ENCODE measurements around the gene SOX5. TPM values are rescaled to one million over a fixed set of nuclear protein-coding genes. Genes with fewer than 3 reads are reported as not detected.

The SOX5 gene
- total RNA-seq, 2 donors from 2014 or later, result 1.4 TPM; not detected in 1

DNA sequence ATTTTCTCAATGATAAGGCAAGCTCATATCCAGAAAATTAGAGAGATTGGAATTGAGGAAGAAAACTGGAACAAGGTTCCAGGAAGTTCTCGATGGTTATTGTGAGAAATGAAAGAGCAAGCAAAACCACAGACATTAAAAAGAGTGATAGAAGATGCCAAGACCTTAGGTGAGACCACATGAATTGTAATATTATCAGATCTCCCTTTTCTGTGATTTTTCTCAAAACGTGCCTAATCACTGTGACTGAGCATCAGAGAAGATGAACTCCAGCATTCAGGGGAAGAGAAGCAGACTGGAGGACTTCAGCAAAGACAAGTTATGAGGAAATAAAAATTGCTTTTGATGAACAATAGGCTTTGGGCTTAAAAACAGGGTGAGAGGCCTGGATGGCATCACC lies 278.8 kb downstream of the SOX5 start:
- H3K4me1 Mint-ChIP-seq, result no peaks in the 10 kb centered on the region
- no peak for ATAC-seq

GRCh38 chr12:23669691-23670090 lies 279.8 kb downstream of the SOX5 start:
- no peak overlapping the region for H3K27ac Mint-ChIP-seq
- ATAC-seq (no peak), DNase-seq (no peak)
- H3K4me3 Mint-ChIP-seq, result no peak overlapping the region
- H3K4me1 Mint-ChIP-seq, result no peaks in the 10 kb centered on the region
- H3K9me3 ChIP-seq (ENCODE audit: control insufficient read depth, low read length, poor library complexity, severe bottlenecking), result no peaks in the 10 kb centered on the region
- H3K27me3 Mint-ChIP-seq, result no peaks in the 10 kb centered on the region
- no peaks in the 10 kb centered on the region for H3K36me3 Mint-ChIP-seq (ENCODE audit: low read depth)

More for the DNA sequence above, 278.8 kb downstream of the SOX5 start:
- DNase-seq, result no peak
- Mint-ChIP-seq H3K36me3 (ENCODE audit: low read depth) (no peaks in the 10 kb centered on the region), H3K27ac (no peak overlapping the region), H3K4me3 (no peak overlapping the region), H3K27me3 (no peaks in the 10 kb centered on the region)
- H3K9me3 ChIP-seq (ENCODE audit: control insufficient read depth, low read length, poor library complexity, severe bottlenecking), result no peaks in the 10 kb centered on the region

- no peaks in the 10 kb centered on the region for H3K9me3 ChIP-seq (ENCODE audit: control insufficient read depth, low read length, poor library complexity, severe bottlenecking)
- no peaks in the 10 kb centered on the region for H3K4me1 Mint-ChIP-seq
- H3K27me3 Mint-ChIP-seq, result no peaks in the 10 kb centered on the region
- H3K36me3 Mint-ChIP-seq (ENCODE audit: low read depth), result no peaks in the 10 kb centered on the region
- H3K27ac Mint-ChIP-seq, result no peak overlapping the region
- H3K4me3 Mint-ChIP-seq, result no peak overlapping the region
- DNase-seq (no peak), ATAC-seq (no peak)
Measured at GRCh38 chr12:23666866-23667265, 282.6 kb downstream of the SOX5 start.

- Mint-ChIP-seq H3K27me3 (no peaks in the 10 kb centered on the region), H3K27ac (no peak overlapping the region), H3K4me3 (no peak overlapping the region), H3K36me3 (ENCODE audit: low read depth) (no peaks in the 10 kb centered on the region), H3K4me1 (no peaks in the 10 kb centered on the region)
- ATAC-seq, result no peak
- no peak for DNase-seq
- H3K9me3 ChIP-seq (ENCODE audit: control insufficient read depth, low read length, poor library complexity, severe bottlenecking), result no peaks in the 10 kb centered on the region
Measured at GRCh38 chr12:23662966-23663365, 286.5 kb downstream of the SOX5 start.

- DNase-seq (no peak), ATAC-seq (no peak)
- Mint-ChIP-seq H3K4me3 (no peak overlapping the region), H3K27ac (no peak overlapping the region), H3K36me3 (ENCODE audit: low read depth) (no peaks in the 10 kb centered on the region), H3K4me1 (no peaks in the 10 kb centered on the region), H3K27me3 (no peaks in the 10 kb centered on the region)
- H3K9me3 ChIP-seq (ENCODE audit: control insufficient read depth, low read length, poor library complexity, severe bottlenecking), result no peaks in the 10 kb centered on the region
Measured at GRCh38 chr12:23659131-23659530, 290.3 kb downstream of the SOX5 start.

GRCh38 chr12:23657598-23657997 lies 291.9 kb downstream of the SOX5 start:
- Mint-ChIP-seq H3K4me3 (no peak overlapping the region), H3K27me3 (no peaks in the 10 kb centered on the region), H3K27ac (no peak overlapping the region), H3K4me1 (no peaks in the 10 kb centered on the region), H3K36me3 (ENCODE audit: low read depth) (no peaks in the 10 kb centered on the region)
- no peak for ATAC-seq
- DNase-seq, result no peak
- H3K9me3 ChIP-seq (ENCODE audit: control insufficient read depth, low read length, poor library complexity, severe bottlenecking), result no peaks in the 10 kb centered on the region

- Mint-ChIP-seq H3K4me1 (no peaks in the 10 kb centered on the region), H3K27ac (no peak overlapping the region), H3K4me3 (no peak overlapping the region), H3K36me3 (ENCODE audit: low read depth) (no peaks in the 10 kb centered on the region), H3K27me3 (no peaks in the 10 kb centered on the region)
- no peaks in the 10 kb centered on the region for H3K9me3 ChIP-seq (ENCODE audit: control insufficient read depth, low read length, poor library complexity, severe bottlenecking)
- DNase-seq, result no peak
- ATAC-seq, result no peak
Measured at GRCh38 chr12:23655884-23656283, 293.6 kb downstream of the SOX5 start.

- no peak overlapping the region for H3K27ac Mint-ChIP-seq
- no peak overlapping the region for H3K4me3 Mint-ChIP-seq
- no peaks in the 10 kb centered on the region for H3K27me3 Mint-ChIP-seq
- ATAC-seq (no peak), DNase-seq (no peak)
- H3K36me3 Mint-ChIP-seq (ENCODE audit: low read depth), result no peaks in the 10 kb centered on the region
- no peaks in the 10 kb centered on the region for H3K4me1 Mint-ChIP-seq
- no peaks in the 10 kb centered on the region for H3K9me3 ChIP-seq (ENCODE audit: control insufficient read depth, low read length, poor library complexity, severe bottlenecking)
Measured at GRCh38 chr12:23655112-23655511, 294.4 kb downstream of the SOX5 start.

DNA sequence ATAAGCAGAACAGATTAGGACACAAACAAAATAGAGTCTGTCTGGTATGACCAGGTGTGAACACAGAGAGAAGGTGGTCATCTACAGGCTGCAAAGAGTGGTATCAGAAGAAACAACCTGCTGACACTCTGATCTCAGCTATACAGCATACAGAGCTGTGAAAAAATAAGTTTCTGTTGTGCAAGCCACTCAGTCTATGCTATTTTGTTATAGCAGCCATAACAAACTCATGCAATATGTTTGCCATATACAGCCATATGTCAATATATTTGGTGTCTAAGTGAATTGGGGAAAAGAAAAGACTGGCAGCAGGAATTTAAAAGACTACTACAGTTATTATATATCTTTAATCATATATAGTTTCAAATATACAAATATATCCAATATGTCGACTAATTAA lies 300.9 kb downstream of the SOX5 start:
- Mint-ChIP-seq H3K4me1 (no peaks in the 10 kb centered on the region), H3K4me3 (no peak overlapping the region), H3K27me3 (no peaks in the 10 kb centered on the region), H3K27ac (no peak overlapping the region), H3K36me3 (ENCODE audit: low read depth) (no peaks in the 10 kb centered on the region)
- ATAC-seq (no peak), DNase-seq (no peak)
- no peaks in the 10 kb centered on the region for H3K9me3 ChIP-seq (ENCODE audit: control insufficient read depth, low read length, poor library complexity, severe bottlenecking)

DNA sequence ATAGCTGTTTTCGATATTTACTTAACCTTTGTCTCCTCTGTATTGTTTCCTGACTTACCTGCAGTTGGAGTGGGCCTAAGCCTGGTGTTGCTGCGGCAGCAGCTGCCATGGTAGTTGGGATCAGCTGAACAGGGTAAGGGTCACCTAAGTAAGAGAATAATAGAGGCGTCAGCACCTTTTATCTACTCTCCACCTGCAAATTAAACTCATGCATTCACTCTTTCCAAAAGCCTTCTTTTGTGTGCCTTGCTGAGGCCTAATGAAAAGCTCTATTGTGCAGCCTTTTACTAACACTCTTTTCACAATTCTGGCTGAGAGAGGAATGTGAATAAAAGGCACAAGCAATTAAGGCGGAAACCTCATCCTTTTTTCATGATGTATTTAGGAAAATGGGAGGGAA lies 308.7 kb downstream of the SOX5 start:
- no peaks in the 10 kb centered on the region for H3K27me3 Mint-ChIP-seq
- no peak for ATAC-seq
- no peak overlapping the region for H3K4me3 Mint-ChIP-seq
- H3K9me3 ChIP-seq (ENCODE audit: control insufficient read depth, low read length, poor library complexity, severe bottlenecking), result no peaks in the 10 kb centered on the region
- H3K4me1 Mint-ChIP-seq, result no peaks in the 10 kb centered on the region
- H3K36me3 Mint-ChIP-seq (ENCODE audit: low read depth), result no peaks in the 10 kb centered on the region
- H3K27ac Mint-ChIP-seq, result no peak overlapping the region
- DNase-seq, result no peak

DNA sequence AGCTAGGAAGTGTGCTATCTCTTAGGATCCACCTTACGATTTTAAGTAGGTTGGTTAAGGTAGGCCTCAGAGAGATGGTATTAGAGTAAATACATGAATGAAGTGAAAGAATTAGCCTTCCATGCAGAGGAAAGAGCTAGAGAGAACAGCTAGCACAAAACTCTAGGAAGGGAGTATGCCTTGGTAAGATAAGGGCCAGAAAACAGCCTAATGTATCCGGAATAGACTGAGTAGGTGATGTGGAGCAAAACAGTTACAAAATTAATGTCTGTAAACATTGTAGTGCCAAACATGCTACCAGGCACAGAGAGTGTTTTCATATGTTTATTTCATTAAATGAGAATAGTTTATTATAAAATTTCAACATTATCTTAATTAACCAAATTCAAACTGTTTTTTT lies 315.1 kb downstream of the SOX5 start:
- Mint-ChIP-seq H3K27ac (no peak overlapping the region), H3K27me3 (no peaks in the 10 kb centered on the region), H3K4me3 (no peak overlapping the region), H3K36me3 (ENCODE audit: low read depth) (no peaks in the 10 kb centered on the region), H3K4me1 (no peaks in the 10 kb centered on the region)
- H3K9me3 ChIP-seq (ENCODE audit: control insufficient read depth, low read length, poor library complexity, severe bottlenecking), result no peaks in the 10 kb centered on the region
- DNase-seq (no peak), ATAC-seq (no peak)

DNA sequence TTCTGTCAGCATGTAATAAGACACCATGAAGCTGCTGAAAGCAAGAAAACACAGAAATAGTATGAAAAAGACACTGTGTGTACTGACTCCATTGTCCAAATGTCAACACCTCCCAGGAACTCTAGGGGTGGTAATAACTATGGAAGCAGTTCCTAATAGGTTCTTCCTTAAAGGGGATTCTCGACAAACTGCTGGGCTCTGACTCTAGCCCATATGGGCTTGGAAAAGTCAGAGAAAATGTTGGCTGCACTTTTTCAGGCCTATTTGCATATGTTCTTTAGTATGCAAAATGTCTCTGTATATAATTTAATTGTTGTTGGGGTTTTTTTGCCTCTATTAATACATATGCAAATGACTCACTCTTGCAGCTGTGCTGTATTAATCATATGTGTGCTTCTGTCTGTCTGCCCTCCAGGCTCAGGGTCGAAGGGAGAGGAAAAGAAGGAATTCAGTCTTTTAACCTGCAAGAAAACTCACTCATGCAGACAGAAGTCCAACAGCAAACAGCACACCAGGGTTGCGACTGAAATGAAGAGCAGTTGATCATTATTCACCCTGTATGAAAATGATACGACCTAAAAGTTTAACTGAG lies 317.6 kb downstream of the SOX5 start:
- H3K36me3 Mint-ChIP-seq (ENCODE audit: low read depth), result no peaks in the 10 kb centered on the region
- no peak overlapping the region for H3K27ac Mint-ChIP-seq
- ATAC-seq (no peak), DNase-seq (no peak)
- H3K27me3 Mint-ChIP-seq, result no peaks in the 10 kb centered on the region
- no peaks in the 10 kb centered on the region for H3K4me1 Mint-ChIP-seq
- H3K9me3 ChIP-seq (ENCODE audit: control insufficient read depth, low read length, poor library complexity, severe bottlenecking), result no peaks in the 10 kb centered on the region
- H3K4me3 Mint-ChIP-seq, result no peak overlapping the region

- no peak for ATAC-seq
- no peaks in the 10 kb centered on the region for H3K36me3 Mint-ChIP-seq (ENCODE audit: low read depth)
- no peak for DNase-seq
- no peaks in the 10 kb centered on the region for H3K27me3 Mint-ChIP-seq
- H3K4me3 Mint-ChIP-seq, result no peak overlapping the region
- no peaks in the 10 kb centered on the region for H3K9me3 ChIP-seq (ENCODE audit: control insufficient read depth, low read length, poor library complexity, severe bottlenecking)
- no peaks in the 10 kb centered on the region for H3K4me1 Mint-ChIP-seq
- no peak overlapping the region for H3K27ac Mint-ChIP-seq
Measured at GRCh38 chr12:23630524-23630923, 318.9 kb downstream of the SOX5 start.

- ATAC-seq (no peak), DNase-seq (no peak)
Measured at GRCh38 chr12:23628806-23629205, 320.7 kb downstream of the SOX5 start.

More at GRCh38 chr12:23628806-23629205, 320.7 kb downstream of the SOX5 start:
- Mint-ChIP-seq H3K4me3 (no peak overlapping the region), H3K27me3 (no peaks in the 10 kb centered on the region), H3K36me3 (ENCODE audit: low read depth) (no peaks in the 10 kb centered on the region), H3K27ac (no peak overlapping the region), H3K4me1 (no peaks in the 10 kb centered on the region)
- no peaks in the 10 kb centered on the region for H3K9me3 ChIP-seq (ENCODE audit: control insufficient read depth, low read length, poor library complexity, severe bottlenecking)

All from T-helper 17 cell (primary cell).